ENCODE results near the gene RASSF6.

RASSF6 gene

GRCh38 chr4:73593631-73594241 lies 26.5 kb downstream of the RASSF6 start:
- Histone ChIP-seq H3K27ac (ENCODE audit: low read depth, low read length) (no peak overlapping the region), H3K4me1 (ENCODE audit: insufficient read depth, low read length) (peaks cover 2% of the 10 kb centered on the region; the same call in 1 of the 2 replicates), H3K4me3 (ENCODE audit: low read length) (no peak overlapping the region), H3K9ac (ENCODE audit: low read depth, low read length) (no peak overlapping the region), H3K36me3 (ENCODE audit: insufficient read depth, low read length) (no peaks in the 10 kb centered on the region), H3K27me3 (ENCODE audit: insufficient read depth, low read length) (no peaks in the 10 kb centered on the region), H3K9me3 (ENCODE audit: insufficient read depth, low read depth, low read length) (no peaks in the 10 kb centered on the region)
- WGBS: no CpG with 5 or more reads among the region's 6 CpGs

GRCh38 chr4:73589887-73590801 lies 30.1 kb downstream of the RASSF6 start:
- 87% methylated on average over 5 of the region's 5 CpGs for WGBS
- no peak overlapping the region for H3K4me3 ChIP-seq (ENCODE audit: low read length)
- no peak overlapping the region for H3K27ac ChIP-seq (ENCODE audit: low read depth, low read length)

GRCh38 chr4:73589261-73589847 lies 30.9 kb downstream of the RASSF6 start:
- Histone ChIP-seq H3K27me3 (ENCODE audit: insufficient read depth, low read length) (no peaks in the 10 kb centered on the region), H3K9ac (ENCODE audit: low read depth, low read length) (no peak overlapping the region), H3K4me3 (ENCODE audit: low read length) (no peak overlapping the region), H3K27ac (ENCODE audit: low read depth, low read length) (no peak overlapping the region), H3K4me1 (ENCODE audit: insufficient read depth, low read length) (peaks cover 5% of the 10 kb centered on the region; the same call in 1 of the 2 replicates), H3K36me3 (ENCODE audit: insufficient read depth, low read length) (no peaks in the 10 kb centered on the region), H3K9me3 (ENCODE audit: insufficient read depth, low read depth, low read length) (no peaks in the 10 kb centered on the region)
- 81% methylated on average over 4 of the region's 4 CpGs for WGBS

More at GRCh38 chr4:73589887-73590801, 30.1 kb downstream of the RASSF6 start:
- Histone ChIP-seq H3K4me1 (ENCODE audit: insufficient read depth, low read length) (peaks cover 2% of the 10 kb centered on the region; the same call in 1 of the 2 replicates), H3K9me3 (ENCODE audit: insufficient read depth, low read depth, low read length) (no peaks in the 10 kb centered on the region), H3K9ac (ENCODE audit: low read depth, low read length) (no peak overlapping the region), H3K27me3 (ENCODE audit: insufficient read depth, low read length) (no peaks in the 10 kb centered on the region), H3K36me3 (ENCODE audit: insufficient read depth, low read length) (no peaks in the 10 kb centered on the region)

GRCh38 chr4:73588613-73589012 lies 31.6 kb downstream of the RASSF6 start:
- WGBS: no CpG with 5 or more reads among the region's 1 CpG
- Histone ChIP-seq H3K36me3 (ENCODE audit: insufficient read depth, low read length) (no peaks in the 10 kb centered on the region), H3K9me3 (ENCODE audit: insufficient read depth, low read depth, low read length) (no peaks in the 10 kb centered on the region), H3K4me1 (ENCODE audit: insufficient read depth, low read length) (peaks cover 12% of the 10 kb centered on the region; the same call in 1 of the 2 replicates), H3K4me3 (ENCODE audit: low read length) (no peak overlapping the region), H3K27me3 (ENCODE audit: insufficient read depth, low read length) (no peaks in the 10 kb centered on the region), H3K9ac (ENCODE audit: low read depth, low read length) (no peak overlapping the region), H3K27ac (ENCODE audit: low read depth, low read length) (no peak overlapping the region)

- WGBS: 90% methylated on average over 2 of the region's 3 CpGs
- H3K36me3 ChIP-seq (ENCODE audit: insufficient read depth, low read length): no peaks in the 10 kb centered on the region
- no peak overlapping the region for H3K4me3 ChIP-seq (ENCODE audit: low read length)
- peaks cover 20% of the 10 kb centered on the region for H3K4me1 ChIP-seq (ENCODE audit: insufficient read depth, low read length)
- H3K9me3 ChIP-seq (ENCODE audit: insufficient read depth, low read depth, low read length): no peaks in the 10 kb centered on the region
- H3K27me3 ChIP-seq (ENCODE audit: insufficient read depth, low read length): no peaks in the 10 kb centered on the region
- no peak overlapping the region for H3K27ac ChIP-seq (ENCODE audit: low read depth, low read length)
- H3K9ac ChIP-seq (ENCODE audit: low read depth, low read length): no peak overlapping the region
These were observed 33.6 kb downstream of the RASSF6 start for GRCh38 chr4:73586666-73587065.

- H3K4me1 ChIP-seq (ENCODE audit: insufficient read depth, low read length): peaks cover 20% of the 10 kb centered on the region
- H3K27ac ChIP-seq (ENCODE audit: low read depth, low read length): no peak overlapping the region
- H3K36me3 ChIP-seq (ENCODE audit: insufficient read depth, low read length): no peaks in the 10 kb centered on the region
- no peak overlapping the region for H3K9ac ChIP-seq (ENCODE audit: low read depth, low read length)
- 80% methylated on average over 1 of the region's 1 CpG for WGBS
- no peaks in the 10 kb centered on the region for H3K27me3 ChIP-seq (ENCODE audit: insufficient read depth, low read length)
- no peaks in the 10 kb centered on the region for H3K9me3 ChIP-seq (ENCODE audit: insufficient read depth, low read depth, low read length)
- H3K4me3 ChIP-seq (ENCODE audit: low read length): no peak overlapping the region
These were observed 34.2 kb downstream of the RASSF6 start for GRCh38 chr4:73586040-73586439.

GRCh38 chr4:73585345-73585744 lies 34.9 kb downstream of the RASSF6 start:
- no peaks in the 10 kb centered on the region for H3K27me3 ChIP-seq (ENCODE audit: insufficient read depth, low read length)
- no peaks in the 10 kb centered on the region for H3K9me3 ChIP-seq (ENCODE audit: insufficient read depth, low read depth, low read length)
- no peak overlapping the region for H3K9ac ChIP-seq (ENCODE audit: low read depth, low read length)
- peaks cover 18% of the 10 kb centered on the region for H3K4me1 ChIP-seq (ENCODE audit: insufficient read depth, low read length)
- H3K36me3 ChIP-seq (ENCODE audit: insufficient read depth, low read length): no peaks in the 10 kb centered on the region
- no peak overlapping the region for H3K27ac ChIP-seq (ENCODE audit: low read depth, low read length)
- no peak overlapping the region for H3K4me3 ChIP-seq (ENCODE audit: low read length)

- Histone ChIP-seq H3K9me3 (ENCODE audit: insufficient read depth, low read depth, low read length) (no peaks in the 10 kb centered on the region), H3K4me3 (ENCODE audit: low read length) (no peak overlapping the region), H3K27ac (ENCODE audit: low read depth, low read length) (no peak overlapping the region; the same call in 1 of the 2 replicates), H3K36me3 (ENCODE audit: insufficient read depth, low read length) (no peaks in the 10 kb centered on the region), H3K4me1 (ENCODE audit: insufficient read depth, low read length) (peaks cover 18% of the 10 kb centered on the region), H3K9ac (ENCODE audit: low read depth, low read length) (no peak overlapping the region), H3K27me3 (ENCODE audit: insufficient read depth, low read length) (no peaks in the 10 kb centered on the region)
- 60% methylated on average over 2 of the region's 2 CpGs for WGBS
These were observed 36.6 kb downstream of the RASSF6 start for GRCh38 chr4:73583666-73584065.

GRCh38 chr4:73577371-73577770 lies 42.9 kb downstream of the RASSF6 start:
- Histone ChIP-seq H3K27me3 (ENCODE audit: insufficient read depth, low read length) (no peaks in the 10 kb centered on the region), H3K27ac (ENCODE audit: low read depth, low read length) (no peak overlapping the region), H3K4me3 (ENCODE audit: low read length) (no peak overlapping the region), H3K36me3 (ENCODE audit: insufficient read depth, low read length) (no peaks in the 10 kb centered on the region), H3K4me1 (ENCODE audit: insufficient read depth, low read length) (no peaks in the 10 kb centered on the region), H3K9ac (ENCODE audit: low read depth, low read length) (no peak overlapping the region), H3K9me3 (ENCODE audit: insufficient read depth, low read depth, low read length) (no peaks in the 10 kb centered on the region)

GRCh38 chr4:73576381-73576780 lies 43.9 kb downstream of the RASSF6 start:
- 71% methylated on average over 3 of the region's 3 CpGs for WGBS
- no peak overlapping the region for H3K4me3 ChIP-seq (ENCODE audit: low read length)
- H3K9ac ChIP-seq (ENCODE audit: low read depth, low read length): no peak overlapping the region
- H3K36me3 ChIP-seq (ENCODE audit: insufficient read depth, low read length): no peaks in the 10 kb centered on the region
- H3K27me3 ChIP-seq (ENCODE audit: insufficient read depth, low read length): no peaks in the 10 kb centered on the region
- no peaks in the 10 kb centered on the region for H3K9me3 ChIP-seq (ENCODE audit: insufficient read depth, low read depth, low read length)
- H3K4me1 ChIP-seq (ENCODE audit: insufficient read depth, low read length): no peaks in the 10 kb centered on the region
- no peak overlapping the region for H3K27ac ChIP-seq (ENCODE audit: low read depth, low read length)

GRCh38 chr4:73575660-73576059 lies 44.6 kb downstream of the RASSF6 start:
- H3K9me3 ChIP-seq (ENCODE audit: insufficient read depth, low read depth, low read length): no peaks in the 10 kb centered on the region
- no peak overlapping the region for H3K4me3 ChIP-seq (ENCODE audit: low read length)
- no peak overlapping the region for H3K27ac ChIP-seq (ENCODE audit: low read depth, low read length)
- no peak overlapping the region for H3K9ac ChIP-seq (ENCODE audit: low read depth, low read length)
- H3K27me3 ChIP-seq (ENCODE audit: insufficient read depth, low read length): no peaks in the 10 kb centered on the region
- H3K4me1 ChIP-seq (ENCODE audit: insufficient read depth, low read length): no peaks in the 10 kb centered on the region
- H3K36me3 ChIP-seq (ENCODE audit: insufficient read depth, low read length): no peaks in the 10 kb centered on the region
